SK-N-SH (cell line): Measurements from ENCODE around the gene GPR18.

Experiments
- CHD2 ChIP-seq: fragments of 150-350 bp; IDR thresholded peaks from 2 replicates; pipeline ENCODE4 v1.6.1; 2018; ENCODE audit warnings: low read length; ENCODE audit not compliant: partially characterized antibody
- ELF1 ChIP-seq: IDR thresholded peaks from 2 replicates; pipeline ENCODE4 v1.4.0; 2012
- EP300 ChIP-seq, 2 experiments: IDR thresholded peaks; 2 replicates each; pipeline versions ENCODE4 v1.4.0 to v1.6.1; 2012; ENCODE audit warnings: borderline replicate concordance in 1 of 2, low read depth in 1 of 2, low read length in 1 of 2
- EZH2phosphoT487 ChIP-seq: fragments of 200-600 bp; sonication (generic); IDR thresholded peaks from 2 replicates; pipeline ENCODE4 v1.6.1; 2017; ENCODE audit warnings: low read depth, mixed run types, mild to moderate bottlenecking, antibody characterized with exemption, moderate library complexity, borderline replicate concordance
- GABPA ChIP-seq: IDR thresholded peaks from 2 replicates; pipeline ENCODE4 v1.4.0; 2012; ENCODE audit warnings: low read depth, mild to moderate bottlenecking
- JUND ChIP-seq: IDR thresholded peaks from 2 replicates; pipeline ENCODE4 v1.4.0; 2012
- POLR2AphosphoS5 ChIP-seq: IDR thresholded peaks from 2 replicates; pipeline ENCODE4 v1.6.1; 2012; ENCODE audit warnings: low read depth, low read length
- TAF1 ChIP-seq: IDR thresholded peaks from 2 replicates; pipeline ENCODE4 v1.6.1; 2012; ENCODE audit warnings: low read depth, mild to moderate bottlenecking, low read length, moderate library complexity, borderline replicate concordance
- TCF12 ChIP-seq: IDR thresholded peaks from 2 replicates; pipeline ENCODE4 v1.4.0; 2012
- USF2 ChIP-seq: fragments of 150-350 bp; IDR thresholded peaks from 2 replicates; pipeline ENCODE4 v1.6.1; 2017; ENCODE audit warnings: antibody characterized with exemption, low read length, low read depth, borderline replicate concordance
- TF ChIP-seq, protein P1 (sequence below): fragments of 200-600 bp; sonication (generic); IDR thresholded peaks from 2 replicates; pipeline ENCODE4 v1.6.1; 2017; ENCODE audit warnings: antibody characterized with exemption, mild to moderate bottlenecking, moderate library complexity
- TF ChIP-seq, protein P2 (sequence below): IDR thresholded peaks from 2 replicates; pipeline ENCODE4 v1.6.1; 2012; ENCODE audit warnings: mild to moderate bottlenecking, low read depth, low read length, moderate library complexity
- TF ChIP-seq, protein P3 (sequence below): IDR thresholded peaks from 2 replicates; pipeline ENCODE4 v1.4.0; 2012; ENCODE audit warnings: low read depth
- TF ChIP-seq, protein P4 (sequence below): IDR thresholded peaks from 2 replicates; pipeline ENCODE4 v1.4.0; 2012; ENCODE audit warnings: low read depth, borderline replicate concordance

- TF ChIP-seq, protein P1, sequence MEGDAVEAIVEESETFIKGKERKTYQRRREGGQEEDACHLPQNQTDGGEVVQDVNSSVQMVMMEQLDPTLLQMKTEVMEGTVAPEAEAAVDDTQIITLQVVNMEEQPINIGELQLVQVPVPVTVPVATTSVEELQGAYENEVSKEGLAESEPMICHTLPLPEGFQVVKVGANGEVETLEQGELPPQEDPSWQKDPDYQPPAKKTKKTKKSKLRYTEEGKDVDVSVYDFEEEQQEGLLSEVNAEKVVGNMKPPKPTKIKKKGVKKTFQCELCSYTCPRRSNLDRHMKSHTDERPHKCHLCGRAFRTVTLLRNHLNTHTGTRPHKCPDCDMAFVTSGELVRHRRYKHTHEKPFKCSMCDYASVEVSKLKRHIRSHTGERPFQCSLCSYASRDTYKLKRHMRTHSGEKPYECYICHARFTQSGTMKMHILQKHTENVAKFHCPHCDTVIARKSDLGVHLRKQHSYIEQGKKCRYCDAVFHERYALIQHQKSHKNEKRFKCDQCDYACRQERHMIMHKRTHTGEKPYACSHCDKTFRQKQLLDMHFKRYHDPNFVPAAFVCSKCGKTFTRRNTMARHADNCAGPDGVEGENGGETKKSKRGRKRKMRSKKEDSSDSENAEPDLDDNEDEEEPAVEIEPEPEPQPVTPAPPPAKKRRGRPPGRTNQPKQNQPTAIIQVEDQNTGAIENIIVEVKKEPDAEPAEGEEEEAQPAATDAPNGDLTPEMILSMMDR = no peak
- TF ChIP-seq POLR2AphosphoS5 = no peak
- no peak for TF ChIP-seq ELF1
- TF ChIP-seq, protein P2, sequence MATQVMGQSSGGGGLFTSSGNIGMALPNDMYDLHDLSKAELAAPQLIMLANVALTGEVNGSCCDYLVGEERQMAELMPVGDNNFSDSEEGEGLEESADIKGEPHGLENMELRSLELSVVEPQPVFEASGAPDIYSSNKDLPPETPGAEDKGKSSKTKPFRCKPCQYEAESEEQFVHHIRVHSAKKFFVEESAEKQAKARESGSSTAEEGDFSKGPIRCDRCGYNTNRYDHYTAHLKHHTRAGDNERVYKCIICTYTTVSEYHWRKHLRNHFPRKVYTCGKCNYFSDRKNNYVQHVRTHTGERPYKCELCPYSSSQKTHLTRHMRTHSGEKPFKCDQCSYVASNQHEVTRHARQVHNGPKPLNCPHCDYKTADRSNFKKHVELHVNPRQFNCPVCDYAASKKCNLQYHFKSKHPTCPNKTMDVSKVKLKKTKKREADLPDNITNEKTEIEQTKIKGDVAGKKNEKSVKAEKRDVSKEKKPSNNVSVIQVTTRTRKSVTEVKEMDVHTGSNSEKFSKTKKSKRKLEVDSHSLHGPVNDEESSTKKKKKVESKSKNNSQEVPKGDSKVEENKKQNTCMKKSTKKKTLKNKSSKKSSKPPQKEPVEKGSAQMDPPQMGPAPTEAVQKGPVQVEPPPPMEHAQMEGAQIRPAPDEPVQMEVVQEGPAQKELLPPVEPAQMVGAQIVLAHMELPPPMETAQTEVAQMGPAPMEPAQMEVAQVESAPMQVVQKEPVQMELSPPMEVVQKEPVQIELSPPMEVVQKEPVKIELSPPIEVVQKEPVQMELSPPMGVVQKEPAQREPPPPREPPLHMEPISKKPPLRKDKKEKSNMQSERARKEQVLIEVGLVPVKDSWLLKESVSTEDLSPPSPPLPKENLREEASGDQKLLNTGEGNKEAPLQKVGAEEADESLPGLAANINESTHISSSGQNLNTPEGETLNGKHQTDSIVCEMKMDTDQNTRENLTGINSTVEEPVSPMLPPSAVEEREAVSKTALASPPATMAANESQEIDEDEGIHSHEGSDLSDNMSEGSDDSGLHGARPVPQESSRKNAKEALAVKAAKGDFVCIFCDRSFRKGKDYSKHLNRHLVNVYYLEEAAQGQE = no peak
- no peak for TF ChIP-seq JUND
- TF ChIP-seq, protein P3, sequence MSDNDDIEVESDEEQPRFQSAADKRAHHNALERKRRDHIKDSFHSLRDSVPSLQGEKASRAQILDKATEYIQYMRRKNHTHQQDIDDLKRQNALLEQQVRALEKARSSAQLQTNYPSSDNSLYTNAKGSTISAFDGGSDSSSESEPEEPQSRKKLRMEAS = no peak
- no peak for TF ChIP-seq EP300 (IDR thresholded peaks at IDR 0.05; ENCODE audit: borderline replicate concordance in 1 of 2, low read depth in 1 of 2, low read length in 1 of 2)
- no peak for TF ChIP-seq USF2
- no peak for TF ChIP-seq GABPA
- no peak for TF ChIP-seq CHD2
- no peak for TF ChIP-seq TAF1
- TF ChIP-seq EZH2phosphoT487 = no peak
- no peak for TF ChIP-seq TCF12
- TF ChIP-seq, protein P4, sequence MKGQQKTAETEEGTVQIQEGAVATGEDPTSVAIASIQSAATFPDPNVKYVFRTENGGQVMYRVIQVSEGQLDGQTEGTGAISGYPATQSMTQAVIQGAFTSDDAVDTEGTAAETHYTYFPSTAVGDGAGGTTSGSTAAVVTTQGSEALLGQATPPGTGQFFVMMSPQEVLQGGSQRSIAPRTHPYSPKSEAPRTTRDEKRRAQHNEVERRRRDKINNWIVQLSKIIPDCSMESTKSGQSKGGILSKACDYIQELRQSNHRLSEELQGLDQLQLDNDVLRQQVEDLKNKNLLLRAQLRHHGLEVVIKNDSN = no peak
Measured at GRCh38 chr13:99258946-99259345, 767 bp upstream of the GPR18 start.
